ENCODE measurements around the gene C3orf18.

C3orf18 gene

GRCh38 chr3:50604628-50605588, 37.4 kb upstream of the C3orf18 start:
- peak in 1 of 42 donors; percentile 18 for DNase-seq
- intact Hi-C loops (cut with DNase I): no loop called here

GRCh38 chr3:50604110-50604621, 36.6 kb upstream of the C3orf18 start:
- intact Hi-C loops (cut with DNase I): no loop called here
- no peak for DNase-seq

- intact Hi-C loops (cut with DNase I): no loop called here
- DNase-seq: no peak
Measured at GRCh38 chr3:50603261-50604109, 35.9 kb upstream of the C3orf18 start.

- intact Hi-C loops (cut with DNase I): no loop called here
- no peak for DNase-seq
Measured at GRCh38 chr3:50602595-50603191, 35.1 kb upstream of the C3orf18 start.

GRCh38 chr3:50600841-50601591, 33.5 kb upstream of the C3orf18 start:
- DNase-seq: peak; percentile 56 to 95 (median 84)
- intact Hi-C loops (cut with DNase I): no loop called here

- no peak for DNase-seq
- intact Hi-C loops (cut with DNase I): no loop called here
Measured at GRCh38 chr3:50600141-50600753, 32.7 kb upstream of the C3orf18 start.

GRCh38 chr3:50599716-50600118, 32.2 kb upstream of the C3orf18 start:
- DNase-seq: no peak
- intact Hi-C loops (cut with DNase I): no loop called here

GRCh38 chr3:50599115-50599715, 31.7 kb upstream of the C3orf18 start:
- intact Hi-C loops (cut with DNase I): no loop called here
- DNase-seq: no peak

- intact Hi-C loops (cut with DNase I): no loop called here
- no peak for DNase-seq
Measured at GRCh38 chr3:50594253-50594785, 26.8 kb upstream of the C3orf18 start.

GRCh38 chr3:50592568-50592967, 25.0 kb upstream of the C3orf18 start:
- intact Hi-C loops (cut with DNase I): no loop called here
- no peak for DNase-seq

GRCh38 chr3:50591196-50591741, 23.7 kb upstream of the C3orf18 start:
- intact Hi-C loops (cut with DNase I): no loop called here
- DNase-seq: no peak

GRCh38 chr3:50588759-50589433, 21.3 kb upstream of the C3orf18 start:
- intact Hi-C loops (cut with DNase I): no loop called here
- DNase-seq: no peak

GRCh38 chr3:50587806-50588758, 20.5 kb upstream of the C3orf18 start:
- intact Hi-C loops (cut with DNase I): no loop called here
- DNase-seq: no peak

- intact Hi-C loops (cut with DNase I): no loop called here
- DNase-seq: no peak
Measured at GRCh38 chr3:50587373-50587772, 19.8 kb upstream of the C3orf18 start.

GRCh38 chr3:50586763-50587070, 19.2 kb upstream of the C3orf18 start:
- intact Hi-C loops (cut with DNase I): no loop called here
- DNase-seq: no peak
